Activated naive CD8-positive, alpha-beta T cell treated with anti-CD3 and anti-CD28 coated beads, Interleukin-2, amount 10 ng/mL, durations not matched to agents 7 days and 5 days (primary cell): ENCODE measurements around the gene SMPD1. TPM values are rescaled to one million over a fixed set of nuclear protein-coding genes. Genes with fewer than 3 reads are reported as not detected.

Experiments
- ATAC-seq: fragments of 150-1000 bp; cut with Tn5 transposase; one replicate; pipeline ENCODE4 v1.10.0; 2021; ENCODE audit warnings: low read depth, moderate library complexity
- POLR2A ChIA-PET: fragments of 350-600 bp; sonication (Branson Sonifier 250); formaldehyde crosslinking; loops from one replicate; lab custom pipeline; 2021; ENCODE audit warnings: antibody characterized with exemption; lab: Charles Lee
- DNase-seq: peaks from one replicate; pipeline ENCODE4 v3.0.0; 2021
- H3K27ac Mint-ChIP-seq: one replicate; pipeline ENCODE4 v1.8.0; 2022; ENCODE audit warnings: mild to moderate bottlenecking, mixed read lengths
- H3K27me3 Mint-ChIP-seq: one replicate; pipeline ENCODE4 v1.8.0; 2022; ENCODE audit warnings: mild to moderate bottlenecking, moderate library complexity, mixed read lengths
- H3K36me3 Mint-ChIP-seq: one replicate; pipeline ENCODE4 v1.8.0; 2021; ENCODE audit warnings: mild to moderate bottlenecking, mixed read lengths
- H3K4me1 Mint-ChIP-seq: one replicate; pipeline ENCODE4 v1.8.0; 2021; ENCODE audit warnings: mixed read lengths
- H3K4me3 Mint-ChIP-seq: one replicate; pipeline ENCODE4 v1.8.0; 2022; ENCODE audit warnings: mild to moderate bottlenecking, moderate library complexity, mixed read lengths
- H3K9me3 Mint-ChIP-seq: one replicate; pipeline ENCODE4 v1.8.0; 2021; ENCODE audit warnings: mixed read lengths
- total RNA-seq, 2 experiments: library from RNA; stranded (reverse); gene quantifications; one replicate each; pipeline ENCODE4 v1.2.3, GENCODE V29; 2021

The SMPD1 gene
- total RNA-seq, 2 experiments from 2014 or later, result 40.7 to 42.6 TPM

- Mint-ChIP-seq H3K9me3 (no peaks in the 10 kb centered on the region), H3K36me3 (peaks cover 37% of the 10 kb centered on the region), H3K27me3 (no peaks in the 10 kb centered on the region), H3K4me3 (no peak overlapping the region), H3K27ac (no peak overlapping the region), H3K4me1 (peaks cover 36% of the 10 kb centered on the region)
- ATAC-seq (no peak), DNase-seq (no peak)
- POLR2A ChIA-PET, result interaction anchor here (7.0 kb wide), 1 partner anchor 7 kb away, joined by 140 read pairs; no protein-coding TSS in a partner anchor
Measured at GRCh38 chr11:6393989-6394670, 3.9 kb downstream of the SMPD1 start.

GRCh38 chr11:6395470-6396060, 5.3 kb downstream of the SMPD1 start:
- H3K4me1 Mint-ChIP-seq, result peaks cover 30% of the 10 kb centered on the region
- H3K9me3 Mint-ChIP-seq, result no peaks in the 10 kb centered on the region
- H3K4me3 Mint-ChIP-seq, result no peak overlapping the region
- no peaks in the 10 kb centered on the region for H3K27me3 Mint-ChIP-seq
- DNase-seq (no peak), ATAC-seq (no peak)
- POLR2A ChIA-PET, result no interaction called here
- H3K36me3 Mint-ChIP-seq, result peaks cover 49% of the 10 kb centered on the region
- H3K27ac Mint-ChIP-seq, result peak overlapping the region; percentile 33

DNA sequence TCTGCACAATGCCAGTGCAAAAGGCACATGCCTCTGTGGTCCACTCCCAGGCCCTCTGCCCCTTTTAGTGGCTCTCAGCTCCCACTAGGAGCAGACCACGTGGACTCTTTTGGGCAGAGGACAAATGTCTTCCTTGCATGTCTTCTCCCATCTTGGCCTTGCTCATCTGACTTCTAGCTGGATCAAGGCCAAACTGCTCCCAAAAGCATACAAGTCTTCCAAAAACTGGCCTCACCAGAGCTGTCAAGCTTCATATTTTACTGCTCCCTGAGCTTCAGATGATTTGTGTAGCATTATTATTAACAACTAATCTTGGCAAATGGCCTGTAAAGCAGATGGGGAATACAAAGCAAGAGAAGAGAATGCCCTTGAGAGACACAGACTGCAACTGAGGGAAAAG, 6.9 kb downstream of the SMPD1 start:
- Mint-ChIP-seq H3K36me3 (peaks cover 49% of the 10 kb centered on the region), H3K9me3 (no peaks in the 10 kb centered on the region), H3K27ac (no peak overlapping the region), H3K4me3 (no peak overlapping the region), H3K4me1 (peaks cover 29% of the 10 kb centered on the region), H3K27me3 (no peaks in the 10 kb centered on the region)
- POLR2A ChIA-PET, result interaction anchor here (0.8 kb wide), 1 partner anchor 22 kb away, joined by 4 read pairs; the partner anchor contains the start of gene APBB1
- ATAC-seq (no peak), DNase-seq (no peak)

DNA sequence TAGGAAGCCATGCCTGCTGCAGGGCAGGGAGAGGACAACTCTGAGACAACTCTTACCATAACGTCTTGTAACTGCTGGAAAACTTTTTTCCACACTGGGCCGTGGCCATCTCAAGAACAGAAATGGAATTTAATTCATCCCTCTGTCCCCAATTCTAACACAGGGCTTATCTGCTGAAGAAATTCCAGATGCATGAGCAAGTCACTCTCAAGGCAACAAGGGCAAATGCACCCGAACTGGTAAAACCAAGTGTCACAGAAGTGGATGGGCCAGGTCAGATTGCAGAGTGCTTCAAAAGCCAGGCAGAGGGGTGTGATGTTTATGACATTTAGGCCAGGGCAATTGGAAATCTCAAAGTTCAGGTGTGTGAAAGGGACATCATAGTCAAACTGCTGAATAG, 7.4 kb downstream of the SMPD1 start:
- no peak for DNase-seq
- Mint-ChIP-seq H3K4me1 (peaks cover 32% of the 10 kb centered on the region), H3K27ac (no peak overlapping the region), H3K9me3 (no peaks in the 10 kb centered on the region), H3K27me3 (no peaks in the 10 kb centered on the region), H3K4me3 (no peak overlapping the region), H3K36me3 (peaks cover 49% of the 10 kb centered on the region)
- POLR2A ChIA-PET, result interaction anchor here (7.4 kb wide), 1 partner anchor 6 kb away, joined by 140 read pairs; the partner anchor contains the start of gene SMPD1
- ATAC-seq, result no peak

- Mint-ChIP-seq H3K27me3 (no peaks in the 10 kb centered on the region), H3K9me3 (no peaks in the 10 kb centered on the region), H3K36me3 (peaks cover 41% of the 10 kb centered on the region), H3K4me1 (peaks cover 47% of the 10 kb centered on the region), H3K4me3 (no peak overlapping the region), H3K27ac (no peak overlapping the region)
- ATAC-seq (no peak), DNase-seq (no peak)
- POLR2A ChIA-PET, result interaction anchor here (0.6 to 7.4 kb wide), 4 partner anchors 9 to 23 kb away, joined by 3 to 140 read pairs (median 72); partner anchors contain the start of genes APBB1 and SMPD1
Measured at GRCh38 chr11:6400431-6401345, 10.4 kb downstream of the SMPD1 start.

DNA sequence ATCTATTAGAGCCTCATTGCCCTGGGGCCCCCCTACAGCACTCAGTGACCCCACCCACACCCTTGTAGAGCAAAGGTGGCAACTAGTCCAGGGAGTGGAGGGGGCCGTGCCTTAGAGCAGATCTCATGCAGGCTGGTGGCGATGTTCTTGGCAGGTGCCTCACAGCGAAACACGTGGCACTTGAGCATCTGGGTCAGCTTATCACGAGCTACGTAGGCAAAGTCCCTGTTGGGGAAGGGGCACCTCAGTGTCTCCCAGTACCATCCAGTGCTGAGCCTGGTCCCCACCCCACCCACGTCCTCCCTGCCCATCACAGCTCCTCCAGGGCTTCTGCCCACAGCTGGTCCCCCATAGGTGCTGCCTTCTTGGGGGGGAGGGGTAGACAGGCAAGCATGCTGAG, 11.2 kb downstream of the SMPD1 start:
- ATAC-seq, result no peak
- H3K36me3 Mint-ChIP-seq, result peaks cover 40% of the 10 kb centered on the region

GRCh38 chr11:6402061-6402470, 11.8 kb downstream of the SMPD1 start:
- POLR2A ChIA-PET, result interaction anchor here (1.0 to 7.4 kb wide), 8 partner anchors 10 to 80 kb away, joined by 3 to 140 read pairs (median 12); partner anchors contain the start of genes APBB1, ARFIP2, SMPD1 and TIMM10B
- H3K4me1 Mint-ChIP-seq, result peaks cover 53% of the 10 kb centered on the region

More for the DNA sequence above, 11.2 kb downstream of the SMPD1 start:
- Mint-ChIP-seq H3K9me3 (no peaks in the 10 kb centered on the region), H3K27me3 (no peaks in the 10 kb centered on the region), H3K27ac (peak overlapping the region; percentile 94), H3K4me1 (peaks cover 49% of the 10 kb centered on the region), H3K4me3 (no peak overlapping the region)
- DNase-seq, result no peak
- POLR2A ChIA-PET, result interaction anchor here (2.5 to 7.4 kb wide), 4 partner anchors 10 to 80 kb away, joined by 12 to 140 read pairs (median 72); partner anchors contain the start of genes APBB1, ARFIP2, SMPD1 and TIMM10B

GRCh38 chr11:6402561-6402981, 12.3 kb downstream of the SMPD1 start:
- Mint-ChIP-seq H3K27me3 (no peaks in the 10 kb centered on the region), H3K36me3 (peaks cover 44% of the 10 kb centered on the region), H3K4me3 (peak overlapping the region; percentile 83), H3K4me1 (peaks cover 56% of the 10 kb centered on the region), H3K9me3 (no peaks in the 10 kb centered on the region), H3K27ac (peak overlapping the region; percentile 94)
- DNase-seq (peak; percentile 70), ATAC-seq (peak; percentile 90)
- POLR2A ChIA-PET, result interaction anchor here (0.6 to 7.4 kb wide), 11 partner anchors 9 to 204 kb away, joined by 3 to 140 read pairs (median 6); partner anchors contain the start of genes APBB1, ARFIP2, SMPD1 and TIMM10B

More at GRCh38 chr11:6402061-6402470, 11.8 kb downstream of the SMPD1 start:
- ATAC-seq, result peak; percentile 38
- no peaks in the 10 kb centered on the region for H3K9me3 Mint-ChIP-seq
- peak overlapping the region; percentile 83 for H3K4me3 Mint-ChIP-seq
- H3K27me3 Mint-ChIP-seq, result no peaks in the 10 kb centered on the region
- H3K36me3 Mint-ChIP-seq, result peaks cover 41% of the 10 kb centered on the region
- DNase-seq, result peak; percentile 68
- peak overlapping the region; percentile 94 for H3K27ac Mint-ChIP-seq

- H3K27ac Mint-ChIP-seq, result peak overlapping the region; percentile 94
- no peaks in the 10 kb centered on the region for H3K9me3 Mint-ChIP-seq
- ATAC-seq, result no peak
- no peaks in the 10 kb centered on the region for H3K27me3 Mint-ChIP-seq
- peaks cover 60% of the 10 kb centered on the region for H3K4me1 Mint-ChIP-seq
- POLR2A ChIA-PET, result interaction anchor here (1.0 to 7.4 kb wide), 7 partner anchors 8 to 203 kb away, joined by 3 to 140 read pairs (median 12); partner anchors contain the start of genes APBB1, ARFIP2, SMPD1 and TIMM10B
- DNase-seq, result no peak
- H3K36me3 Mint-ChIP-seq, result peaks cover 39% of the 10 kb centered on the region
- peak overlapping the region; percentile 34 for H3K4me3 Mint-ChIP-seq
Measured at GRCh38 chr11:6403539-6403938, 13.3 kb downstream of the SMPD1 start.

DNA sequence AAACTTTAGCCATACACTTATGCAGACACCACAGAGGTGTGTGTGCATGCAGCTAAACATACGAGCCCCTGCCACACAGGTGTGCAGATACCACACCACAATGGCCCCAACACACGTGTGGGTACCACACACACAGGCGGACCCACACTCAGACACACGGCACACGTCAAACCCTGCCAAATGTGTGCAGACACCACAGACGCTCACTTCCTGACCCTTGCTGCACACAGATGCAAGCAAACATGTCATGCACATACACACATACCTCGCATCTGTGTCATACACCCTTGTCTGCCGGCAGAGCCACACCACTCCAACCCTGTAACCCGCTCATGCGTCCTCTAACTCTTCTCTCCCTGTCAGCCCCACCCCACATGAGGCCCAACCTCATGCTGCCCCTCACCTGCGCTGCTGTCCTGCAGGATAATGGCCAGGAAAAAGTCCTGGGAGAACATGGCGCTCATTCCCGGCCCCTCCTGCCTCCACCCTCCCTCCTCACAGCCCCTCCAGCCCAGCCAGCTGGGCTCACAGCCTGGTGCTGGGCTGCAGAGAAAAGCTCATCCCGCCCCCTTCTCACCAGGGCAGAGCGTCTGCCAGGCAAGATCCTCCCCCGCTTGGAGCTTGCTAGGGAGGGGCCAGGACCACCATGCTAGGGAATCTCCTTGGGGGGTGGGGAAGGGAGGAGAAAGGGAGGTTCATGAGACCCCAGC, 14.2 kb downstream of the SMPD1 start:
- H3K27me3 Mint-ChIP-seq, result no peaks in the 10 kb centered on the region
- peaks cover 36% of the 10 kb centered on the region for H3K36me3 Mint-ChIP-seq
- no peaks in the 10 kb centered on the region for H3K9me3 Mint-ChIP-seq
- ATAC-seq (peak; percentile 15), DNase-seq (no peak)
- H3K27ac Mint-ChIP-seq, result peak overlapping the region; percentile 87
- peak overlapping the region; percentile 61 for H3K4me3 Mint-ChIP-seq
- POLR2A ChIA-PET, result interaction anchor here (0.9 to 7.4 kb wide), 5 partner anchors 13 to 77 kb away, joined by 3 to 140 read pairs (median 12); partner anchors contain the start of genes APBB1, ARFIP2, SMPD1 and TIMM10B
- peaks cover 55% of the 10 kb centered on the region for H3K4me1 Mint-ChIP-seq

DNA sequence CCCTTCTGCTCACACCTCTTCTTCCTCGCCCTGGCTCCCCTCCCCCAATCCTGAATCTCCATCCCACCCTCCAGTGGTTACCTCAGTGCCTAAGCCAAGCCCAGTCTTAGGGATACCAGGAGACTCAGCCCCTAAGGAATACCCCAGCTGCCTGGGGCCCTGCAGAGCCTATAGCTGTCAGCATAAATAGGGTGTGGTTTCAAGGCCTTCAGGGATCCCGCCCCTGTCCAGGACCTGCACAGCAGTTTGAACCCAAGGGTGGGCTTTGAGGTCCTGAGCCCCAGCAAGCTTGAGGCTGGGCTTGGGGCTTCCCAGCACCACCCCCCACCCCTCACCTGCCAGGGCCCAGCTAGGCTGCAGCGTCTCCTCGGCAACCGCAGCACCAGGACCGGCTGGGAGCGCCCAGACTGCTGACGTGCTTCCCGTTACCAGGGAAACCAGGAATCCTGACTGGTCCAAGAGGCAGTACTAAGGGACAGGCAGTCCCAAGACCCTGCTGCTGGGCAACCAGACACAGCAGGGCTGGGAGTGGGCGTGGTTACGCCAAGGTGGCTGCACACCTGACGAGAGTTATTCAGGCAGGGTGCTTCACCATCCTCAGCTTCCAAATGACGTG, 14.9 kb downstream of the SMPD1 start:
- H3K27ac Mint-ChIP-seq, result peak overlapping the region; percentile 87
- H3K9me3 Mint-ChIP-seq, result no peaks in the 10 kb centered on the region
- POLR2A ChIA-PET, result interaction anchor here (0.9 to 7.4 kb wide), 3 partner anchors 12 to 17 kb away, joined by 3 to 140 read pairs (median 116); partner anchors contain the start of genes APBB1 and SMPD1
- ATAC-seq (no peak), DNase-seq (no peak)
- H3K4me3 Mint-ChIP-seq, result no peak overlapping the region
- peaks cover 55% of the 10 kb centered on the region for H3K4me1 Mint-ChIP-seq
- H3K27me3 Mint-ChIP-seq, result no peaks in the 10 kb centered on the region
- peaks cover 34% of the 10 kb centered on the region for H3K36me3 Mint-ChIP-seq
